Neural cell (in vitro differentiated cells): ENCODE measurements around the gene PDE4D.

Source experiments
- CTCF ChIP-seq: fragments of 450-650 bp; IDR thresholded peaks from 2 replicates; pipeline ENCODE4 v1.5.1; 2014; ENCODE audit warnings: antibody characterized with exemption, mild to moderate bottlenecking, moderate library complexity; ENCODE audit not compliant: poor library complexity, severe bottlenecking
- EZH2 ChIP-seq: fragments of 200-600, 300-800 bp; shearing (Covaris generic), sonication (generic); IDR thresholded peaks from 2 replicates; pipeline ENCODE4 v1.6.1; 2014; ENCODE audit warnings: antibody characterized with exemption, low read length, borderline replicate concordance, mild to moderate bottlenecking; ENCODE audit not compliant: insufficient read depth, poor library complexity, severe bottlenecking
- MXI1 ChIP-seq: fragments of 450-650 bp; conservative IDR thresholded peaks from 2 replicates; pipeline ENCODE4 v1.6.1; 2014; ENCODE audit warnings: antibody characterized with exemption, mild to moderate bottlenecking; ENCODE audit not compliant: poor library complexity, severe bottlenecking
- POLR2AphosphoS5 ChIP-seq: IDR thresholded peaks from 2 replicates; pipeline ENCODE4 v1.6.1; 2012
- RAD21 ChIP-seq: fragments of 450-650 bp; conservative IDR thresholded peaks from 2 replicates; pipeline ENCODE4 v1.6.1; 2014; ENCODE audit warnings: antibody characterized with exemption, mild to moderate bottlenecking, moderate library complexity
- REST ChIP-seq: IDR thresholded peaks from 2 replicates; pipeline ENCODE4 v1.6.1; 2012; ENCODE audit warnings: borderline replicate concordance
- TAF1 ChIP-seq: IDR thresholded peaks from 2 replicates; pipeline ENCODE4 v1.6.1; 2012; ENCODE audit warnings: low read depth

GRCh38 chr5:59790376-59790775 is 103.2 kb downstream of the PDE4D start:
- no peak for TF ChIP-seq POLR2AphosphoS5
- TF ChIP-seq CTCF = no peak
- no peak for TF ChIP-seq EZH2
- no peak for TF ChIP-seq RAD21
- no peak for TF ChIP-seq REST
- TF ChIP-seq TAF1 = no peak
- TF ChIP-seq MXI1 = no peak
